ENCODE results near the gene CDKAL1. TPM values are rescaled to one million over a fixed set of nuclear protein-coding genes. Genes with fewer than 3 reads are reported as not detected.

CDKAL1 gene
- total RNA-seq, 1 donor from 2014 or later: 9.1 TPM

DNA sequence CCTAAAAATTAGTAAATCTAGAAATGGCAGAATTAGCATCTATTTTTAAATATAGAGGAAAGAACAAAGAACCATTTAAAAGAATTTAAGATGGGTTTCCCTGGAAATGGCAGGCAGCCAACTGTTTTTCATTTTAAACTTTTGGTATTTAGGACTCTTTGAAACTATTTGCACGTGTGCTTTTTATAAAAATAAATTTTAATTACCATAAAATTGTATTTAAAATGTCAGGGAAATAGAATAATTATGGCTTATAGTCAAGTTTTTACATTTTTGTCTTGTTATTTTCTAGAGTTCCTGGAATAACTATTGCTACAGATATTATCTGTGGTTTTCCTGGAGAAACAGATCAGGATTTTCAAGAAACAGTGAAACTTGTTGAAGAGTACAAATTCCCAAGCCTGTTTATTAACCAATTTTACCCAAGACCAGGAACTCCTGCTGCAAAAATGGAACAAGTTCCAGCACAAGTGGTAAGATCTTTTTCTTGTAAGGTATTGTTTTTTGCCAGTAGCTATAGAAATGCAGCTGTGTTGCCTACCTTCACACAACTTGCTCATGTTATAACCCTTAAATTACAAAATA is 530.6 kb downstream of the CDKAL1 start:
- DNase-seq: no peak
- Histone ChIP-seq H3K36me3 (peaks cover 10% of the 10 kb centered on the region), H3K27ac (replicated peaks) (no peak overlapping the region), H3K4me1 (no peaks in the 10 kb centered on the region), H3K4me3 (no peak overlapping the region), H3K27me3 (ENCODE audit: low read depth) (no peaks in the 10 kb centered on the region), H3K9me3 (replicated peaks) (peaks cover 14% of the 10 kb centered on the region)
- TF ChIP-seq, protein P1, sequence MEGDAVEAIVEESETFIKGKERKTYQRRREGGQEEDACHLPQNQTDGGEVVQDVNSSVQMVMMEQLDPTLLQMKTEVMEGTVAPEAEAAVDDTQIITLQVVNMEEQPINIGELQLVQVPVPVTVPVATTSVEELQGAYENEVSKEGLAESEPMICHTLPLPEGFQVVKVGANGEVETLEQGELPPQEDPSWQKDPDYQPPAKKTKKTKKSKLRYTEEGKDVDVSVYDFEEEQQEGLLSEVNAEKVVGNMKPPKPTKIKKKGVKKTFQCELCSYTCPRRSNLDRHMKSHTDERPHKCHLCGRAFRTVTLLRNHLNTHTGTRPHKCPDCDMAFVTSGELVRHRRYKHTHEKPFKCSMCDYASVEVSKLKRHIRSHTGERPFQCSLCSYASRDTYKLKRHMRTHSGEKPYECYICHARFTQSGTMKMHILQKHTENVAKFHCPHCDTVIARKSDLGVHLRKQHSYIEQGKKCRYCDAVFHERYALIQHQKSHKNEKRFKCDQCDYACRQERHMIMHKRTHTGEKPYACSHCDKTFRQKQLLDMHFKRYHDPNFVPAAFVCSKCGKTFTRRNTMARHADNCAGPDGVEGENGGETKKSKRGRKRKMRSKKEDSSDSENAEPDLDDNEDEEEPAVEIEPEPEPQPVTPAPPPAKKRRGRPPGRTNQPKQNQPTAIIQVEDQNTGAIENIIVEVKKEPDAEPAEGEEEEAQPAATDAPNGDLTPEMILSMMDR (IDR thresholded peaks at IDR 0.05; ENCODE audit: borderline replicate concordance): no peak
- intact Hi-C loops (cut with micrococcal nuclease): no loop called here

GRCh38 chr6:21067521-21067920 is 533.3 kb downstream of the CDKAL1 start:
- Histone ChIP-seq H3K36me3 (peaks cover 10% of the 10 kb centered on the region), H3K9me3 (replicated peaks) (peaks cover 7% of the 10 kb centered on the region), H3K4me1 (no peaks in the 10 kb centered on the region), H3K4me3 (no peak overlapping the region), H3K27ac (replicated peaks) (no peak overlapping the region), H3K27me3 (ENCODE audit: low read depth) (no peaks in the 10 kb centered on the region)
- intact Hi-C loops (cut with micrococcal nuclease): no loop called here
- DNase-seq: no peak
- TF ChIP-seq, protein P1 (IDR thresholded peaks at IDR 0.05; ENCODE audit: borderline replicate concordance): no peak

- Histone ChIP-seq H3K36me3 (peaks cover 20% of the 10 kb centered on the region), H3K27ac (replicated peaks) (no peak overlapping the region), H3K9me3 (replicated peaks) (peaks cover 18% of the 10 kb centered on the region), H3K27me3 (ENCODE audit: low read depth) (no peaks in the 10 kb centered on the region), H3K4me3 (no peak overlapping the region), H3K4me1 (no peaks in the 10 kb centered on the region)
- DNase-seq: no peak
- intact Hi-C loops (cut with micrococcal nuclease): no loop called here
- TF ChIP-seq, protein P1 (IDR thresholded peaks at IDR 0.05; ENCODE audit: borderline replicate concordance): no peak
These were observed 536.4 kb downstream of the CDKAL1 start for GRCh38 chr6:21070620-21071019.

DNA sequence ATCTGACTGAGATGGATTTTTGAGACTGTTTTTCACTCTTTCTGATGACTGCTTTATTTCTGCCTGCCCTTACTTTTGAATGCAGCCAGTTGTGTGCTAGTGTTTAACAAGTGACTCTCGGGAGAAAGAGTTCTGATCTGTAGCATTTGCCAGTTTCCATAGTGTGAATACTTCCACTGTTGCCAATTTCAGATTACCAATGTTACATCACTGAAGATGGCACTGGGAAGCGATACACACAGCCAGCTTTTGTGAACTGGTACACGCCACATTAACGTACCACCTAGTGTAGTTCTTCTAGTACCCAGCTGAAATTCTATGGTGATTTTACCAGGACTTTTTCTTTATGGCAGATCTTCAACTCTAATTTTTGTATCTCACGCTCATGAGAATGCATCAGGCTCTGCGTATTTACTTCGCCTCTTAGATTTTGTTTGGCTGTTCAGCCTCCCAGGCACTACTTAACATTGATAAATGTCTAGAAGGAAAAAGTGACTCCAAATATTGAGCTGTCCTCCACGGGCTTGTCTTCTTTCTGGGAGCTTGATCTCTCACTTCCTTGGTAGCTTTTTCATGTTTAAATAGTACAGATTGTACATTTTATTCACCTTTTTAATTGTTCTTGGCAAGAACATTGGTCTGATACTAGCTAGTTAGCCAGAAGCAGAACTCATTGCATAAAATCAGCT is 537.7 kb downstream of the CDKAL1 start:
- DNase-seq: no peak
- intact Hi-C loops (cut with micrococcal nuclease): no loop called here
- TF ChIP-seq, protein P1 (IDR thresholded peaks at IDR 0.05; ENCODE audit: borderline replicate concordance): no peak
- no peak overlapping the region for H3K27ac ChIP-seq (replicated peaks)
- peaks cover 18% of the 10 kb centered on the region for H3K9me3 ChIP-seq (replicated peaks)
- peaks cover 12% of the 10 kb centered on the region for H3K36me3 ChIP-seq
- H3K4me1 ChIP-seq: no peaks in the 10 kb centered on the region
- H3K27me3 ChIP-seq (ENCODE audit: low read depth): no peaks in the 10 kb centered on the region
- H3K4me3 ChIP-seq: no peak overlapping the region

- intact Hi-C loops (cut with micrococcal nuclease): no loop called here
- TF ChIP-seq, protein P1 (IDR thresholded peaks at IDR 0.05; ENCODE audit: borderline replicate concordance): no peak
- H3K27me3 ChIP-seq (ENCODE audit: low read depth): no peaks in the 10 kb centered on the region
- H3K27ac ChIP-seq (replicated peaks): no peak overlapping the region
- H3K4me1 ChIP-seq: no peaks in the 10 kb centered on the region
- peaks cover 24% of the 10 kb centered on the region for H3K9me3 ChIP-seq (replicated peaks)
- H3K4me3 ChIP-seq: no peak overlapping the region
- H3K36me3 ChIP-seq: peaks cover 9% of the 10 kb centered on the region
- DNase-seq: no peak
These were observed 539.1 kb downstream of the CDKAL1 start for GRCh38 chr6:21073318-21073839.
